ENCODE data around the gene ST8SIA5.

DNA sequence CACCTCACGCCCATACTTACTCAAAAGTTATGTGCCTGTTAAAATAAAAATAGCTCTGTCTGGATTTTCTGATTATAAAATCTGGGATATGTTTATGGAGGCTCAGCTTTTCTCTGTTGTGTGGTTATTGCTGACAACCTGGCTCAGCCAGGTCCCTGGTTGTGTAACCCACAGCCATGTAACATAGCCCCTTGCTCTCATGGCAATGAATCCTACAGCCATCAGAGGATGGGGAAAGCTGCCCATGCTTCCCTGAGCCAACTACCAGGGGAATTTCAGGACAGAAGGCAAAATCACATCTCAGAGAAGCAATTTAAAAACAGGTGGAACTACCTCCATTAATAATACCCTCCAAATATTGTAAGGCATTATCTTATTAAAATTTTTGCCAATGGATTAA, 29.7 kb downstream of the ST8SIA5 start:
- TF ChIP-seq EP300 (IDR thresholded peaks at IDR 0.05; ENCODE audit: borderline replicate concordance in 1 of 2, low read depth in 1 of 2, low read length in 1 of 2) (no peak), TCF12 (IDR thresholded peaks at IDR 0.05) (no peak)

Data from SK-N-SH (cell line).